ENCODE measurements around the gene RNF207.

The RNF207 gene

GRCh38 chr1:6174621-6175410 lies 31.1 kb upstream of the RNF207 start:
- no peak for DNase-seq

- DNase-seq: no peak
These were observed 30.5 kb upstream of the RNF207 start for GRCh38 chr1:6175411-6175828.

GRCh38 chr1:6176779-6177178 lies 29.1 kb upstream of the RNF207 start:
- no peak for DNase-seq

- DNase-seq: no peak
These were observed 28.1 kb upstream of the RNF207 start for GRCh38 chr1:6177681-6178380.

GRCh38 chr1:6178751-6179563 lies 27.0 kb upstream of the RNF207 start:
- no peak for DNase-seq

GRCh38 chr1:6179564-6180175 lies 26.2 kb upstream of the RNF207 start:
- DNase-seq: no peak

GRCh38 chr1:6180268-6180706 lies 25.6 kb upstream of the RNF207 start, which contains the start of gene CHD5:
Gene CHD5 (minus strand): TSS chr1:6180321. CDS start chr1:6180023, 298 bp downstream.
- DNase-seq: no peak

DNA sequence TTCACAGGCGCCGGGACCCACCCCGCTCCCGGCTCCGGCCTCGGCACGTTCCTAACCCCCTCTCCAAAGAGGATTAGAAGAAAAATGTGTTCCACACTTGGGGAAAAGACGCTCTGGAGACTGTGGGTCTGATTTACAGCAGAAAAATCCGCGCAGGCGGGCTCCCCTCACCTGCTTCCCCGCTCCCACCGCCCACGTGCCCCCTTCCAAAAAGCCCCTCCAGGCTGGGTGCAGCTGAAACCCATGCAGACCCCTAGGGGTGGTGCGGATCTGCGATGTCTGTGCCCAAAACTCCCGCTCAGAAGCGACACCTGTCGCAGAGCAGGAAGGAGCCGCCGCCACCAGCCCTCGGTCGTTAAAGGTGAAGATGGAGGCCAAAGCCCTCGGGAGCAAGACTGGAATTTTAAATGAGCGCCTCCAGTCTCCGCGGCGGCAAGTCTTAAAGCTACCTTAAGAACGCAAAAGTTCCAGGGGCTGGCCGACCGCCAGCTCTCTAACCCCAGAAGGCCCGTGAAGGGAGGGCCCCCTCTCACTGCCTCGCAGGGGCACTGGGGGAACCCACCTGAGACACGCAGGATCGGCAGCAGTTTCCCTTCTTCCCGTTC lies 25.1 kb upstream of the RNF207 start:
- DNase-seq: no peak

DNA sequence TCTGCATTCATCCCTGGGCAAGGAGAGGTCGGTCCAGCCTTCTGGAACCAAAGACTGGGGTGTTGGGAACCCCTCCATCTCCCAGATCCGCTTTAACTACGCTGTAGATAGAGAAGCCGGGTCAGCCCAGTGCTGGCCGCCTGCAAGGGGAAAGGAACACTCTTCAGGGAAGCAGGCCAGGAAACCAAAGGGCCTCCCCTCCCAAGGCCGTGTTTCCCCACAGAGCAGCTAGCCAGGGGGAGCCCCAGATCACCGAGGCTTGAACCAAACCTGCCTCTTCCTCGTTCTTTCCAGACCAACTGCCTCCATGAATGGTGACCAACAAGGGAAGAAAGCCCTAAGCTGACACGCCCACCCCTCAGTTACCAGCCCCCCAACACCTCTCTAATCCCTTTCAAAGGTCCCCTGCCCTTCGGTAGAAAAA lies 24.6 kb upstream of the RNF207 start:
- no peak for DNase-seq

DNA sequence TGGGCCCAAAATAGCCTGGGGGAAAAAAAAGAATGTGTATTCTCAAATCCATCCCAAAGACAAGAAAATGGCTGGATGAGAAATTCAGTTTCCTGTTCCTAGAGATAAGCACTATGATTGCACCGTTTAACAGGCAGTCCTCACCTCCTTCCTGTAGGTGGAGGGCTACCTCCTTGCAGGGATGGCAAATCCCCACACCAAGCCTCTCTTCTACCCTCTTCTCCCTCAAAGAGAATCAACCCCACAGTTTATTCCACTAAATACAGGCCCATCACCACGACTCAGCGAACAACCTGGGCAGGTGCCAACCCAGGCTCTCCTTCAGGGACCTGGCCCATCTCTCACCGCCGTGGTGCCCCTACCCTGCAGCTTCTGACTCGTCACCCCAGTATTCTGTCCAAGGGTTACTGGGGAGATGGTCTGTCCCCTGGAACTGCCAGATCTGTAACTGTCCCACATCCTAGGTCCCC lies 22.4 kb upstream of the RNF207 start:
- DNase-seq: no peak

DNA sequence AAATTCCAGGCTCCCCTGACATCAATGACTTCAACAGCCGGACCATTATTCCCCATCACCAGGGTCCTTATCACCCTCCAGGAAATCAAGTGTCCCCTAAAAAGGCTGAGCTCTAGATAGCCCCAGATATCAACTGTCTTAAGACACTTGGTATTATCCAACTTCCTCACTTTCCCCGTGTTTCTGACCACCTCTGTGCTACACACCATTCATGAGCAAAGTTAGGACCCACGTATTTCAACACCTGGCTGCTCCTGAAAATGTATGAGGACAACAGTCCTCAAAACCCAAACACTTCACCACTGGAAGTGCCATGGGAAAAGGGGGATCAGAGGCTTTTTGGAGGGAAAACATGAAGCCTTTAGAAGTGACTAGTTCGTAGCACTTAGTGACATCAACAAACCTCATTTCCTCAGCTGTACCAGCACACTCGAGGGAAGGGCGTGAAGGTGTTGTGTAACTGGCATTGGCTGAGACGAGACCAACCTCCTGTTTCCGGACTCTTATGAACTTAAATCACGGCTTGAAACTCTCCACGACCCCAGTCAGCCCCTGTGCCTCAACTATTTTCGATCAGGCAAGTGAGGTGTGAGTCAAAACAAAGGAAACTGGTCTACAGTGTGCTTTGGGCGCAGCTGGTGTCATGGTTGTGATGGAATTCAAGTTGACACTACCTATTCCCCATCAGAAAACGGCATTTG lies 21.7 kb upstream of the RNF207 start:
- no peak for DNase-seq

- DNase-seq: no peak
These were observed 20.8 kb upstream of the RNF207 start for GRCh38 chr1:6185151-6185550.

GRCh38 chr1:6185635-6186382 lies 20.1 kb upstream of the RNF207 start:
- DNase-seq: no peak

- no peak for DNase-seq
These were observed 17.5 kb upstream of the RNF207 start for GRCh38 chr1:6188466-6188865.

DNA sequence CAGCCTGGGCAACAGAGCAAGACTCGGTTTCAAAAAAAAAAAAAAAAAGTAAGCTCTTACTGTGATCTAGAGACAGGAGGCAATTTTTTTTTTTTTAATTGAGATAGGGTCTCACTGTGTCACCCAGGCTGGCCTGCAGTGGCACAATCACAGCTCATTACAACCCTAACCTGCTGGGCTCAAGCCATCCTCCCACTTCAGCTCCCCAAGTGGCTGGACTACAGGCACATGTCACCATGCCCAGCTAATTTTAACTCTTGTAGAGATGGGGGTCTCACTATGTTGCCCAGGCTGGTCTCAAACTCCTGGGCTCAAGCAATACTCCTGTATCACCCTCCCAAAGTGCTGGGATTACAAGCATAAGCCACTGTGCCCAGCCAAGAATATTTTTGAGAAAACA lies 14.0 kb upstream of the RNF207 start:
- no peak for DNase-seq

GRCh38 chr1:6197746-6198427 lies 8.0 kb upstream of the RNF207 start:
- no peak for DNase-seq

- DNase-seq: no peak
These were observed 7.1 kb upstream of the RNF207 start for GRCh38 chr1:6198646-6199297.

GRCh38 chr1:6199298-6200187 lies 6.4 kb upstream of the RNF207 start, which contains the start of gene RPL22:
Gene RPL22 (minus strand): TSS chr1:6199595. CDS start chr1:6199573, 22 bp downstream.
- DNase-seq: peak; percentile 97

All from right forelimb (tissue), 1 donor.